GM10266 (cell line): ENCODE results near the gene TIMP1.

Experiments
- DNase-seq: peaks from one replicate; pipeline ENCODE4 v3.0.0; 2012; ENCODE audit errors: extremely low spot score
- TF ChIP-seq, protein P1 (sequence below): IDR thresholded peaks from 2 replicates; pipeline ENCODE4 v1.5.1; 2012; ENCODE audit warnings: mild to moderate bottlenecking, low read depth; ENCODE audit not compliant: control insufficient read depth, insufficient read depth; ENCODE audit errors: missing control alignments

The TIMP1 gene

DNA sequence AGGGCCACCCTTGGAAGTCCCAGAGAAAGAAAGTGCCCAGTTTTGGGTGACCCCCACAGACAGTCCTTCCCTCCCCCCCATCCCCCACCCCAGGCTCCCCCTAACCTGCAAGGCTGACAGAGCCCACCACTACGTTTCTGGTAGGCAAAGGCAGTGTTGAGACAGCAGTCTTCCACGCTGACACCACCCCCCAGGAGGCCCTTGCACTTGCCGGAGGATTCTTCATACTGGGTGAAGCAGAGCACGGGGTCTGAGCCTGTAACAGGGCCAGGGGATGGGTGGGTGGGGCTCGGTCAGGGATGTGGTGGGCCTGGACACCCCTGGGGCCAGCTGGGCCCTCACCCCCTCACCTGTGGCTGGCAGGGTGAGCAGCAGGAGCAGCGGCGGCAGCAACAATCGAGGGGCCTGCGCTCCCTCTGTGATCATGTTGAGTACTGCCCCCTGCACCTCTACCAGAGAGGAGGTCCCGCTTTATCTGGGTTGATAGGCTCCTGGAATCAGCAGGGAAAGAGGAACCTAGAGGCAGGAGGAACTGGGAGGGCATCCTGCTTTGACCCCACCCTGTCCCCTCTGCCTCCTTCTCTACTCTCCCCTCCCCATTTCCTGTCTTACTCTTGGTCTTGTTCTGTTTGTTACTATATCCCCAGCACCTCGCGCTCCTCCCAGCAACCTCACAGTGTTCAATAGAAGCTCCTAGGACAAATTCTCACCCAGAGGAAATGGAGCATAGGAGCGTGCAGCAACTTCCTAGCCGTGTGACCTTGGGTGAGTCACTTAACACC, 47.4 kb downstream of the TIMP1 start, which contains the start of gene CFP:
TSS of gene CFP (minus strand) at position 512 of the 782 bp plus-strand sequence. CDS start at position 426, 86 bp downstream.
- DNase-seq: no peak

DNA sequence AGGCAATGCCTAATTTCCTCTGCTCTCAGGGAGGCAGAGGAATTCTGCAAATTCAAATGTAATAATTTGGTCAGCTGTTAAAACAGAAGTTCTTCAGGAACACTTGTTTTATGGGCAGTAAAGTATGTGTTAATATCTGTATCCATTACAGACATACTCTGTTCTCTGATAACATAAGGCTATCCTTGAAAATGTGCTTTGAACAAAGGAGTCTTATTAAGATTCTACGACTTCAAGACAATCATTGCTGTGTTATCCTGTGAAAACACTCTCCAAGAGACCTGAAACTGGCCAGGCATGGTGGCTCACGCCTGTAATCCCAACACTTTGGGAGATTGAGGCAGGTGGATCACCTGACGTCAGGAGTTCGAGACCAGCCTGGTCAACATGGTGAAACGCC, 49.4 kb downstream of the TIMP1 start:
- TF ChIP-seq, protein P1, sequence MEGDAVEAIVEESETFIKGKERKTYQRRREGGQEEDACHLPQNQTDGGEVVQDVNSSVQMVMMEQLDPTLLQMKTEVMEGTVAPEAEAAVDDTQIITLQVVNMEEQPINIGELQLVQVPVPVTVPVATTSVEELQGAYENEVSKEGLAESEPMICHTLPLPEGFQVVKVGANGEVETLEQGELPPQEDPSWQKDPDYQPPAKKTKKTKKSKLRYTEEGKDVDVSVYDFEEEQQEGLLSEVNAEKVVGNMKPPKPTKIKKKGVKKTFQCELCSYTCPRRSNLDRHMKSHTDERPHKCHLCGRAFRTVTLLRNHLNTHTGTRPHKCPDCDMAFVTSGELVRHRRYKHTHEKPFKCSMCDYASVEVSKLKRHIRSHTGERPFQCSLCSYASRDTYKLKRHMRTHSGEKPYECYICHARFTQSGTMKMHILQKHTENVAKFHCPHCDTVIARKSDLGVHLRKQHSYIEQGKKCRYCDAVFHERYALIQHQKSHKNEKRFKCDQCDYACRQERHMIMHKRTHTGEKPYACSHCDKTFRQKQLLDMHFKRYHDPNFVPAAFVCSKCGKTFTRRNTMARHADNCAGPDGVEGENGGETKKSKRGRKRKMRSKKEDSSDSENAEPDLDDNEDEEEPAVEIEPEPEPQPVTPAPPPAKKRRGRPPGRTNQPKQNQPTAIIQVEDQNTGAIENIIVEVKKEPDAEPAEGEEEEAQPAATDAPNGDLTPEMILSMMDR: no peak
- DNase-seq: no peak

More for the DNA sequence above, 47.4 kb downstream of the TIMP1 start, which contains the start of gene CFP:
- TF ChIP-seq, protein P1: no peak

DNA sequence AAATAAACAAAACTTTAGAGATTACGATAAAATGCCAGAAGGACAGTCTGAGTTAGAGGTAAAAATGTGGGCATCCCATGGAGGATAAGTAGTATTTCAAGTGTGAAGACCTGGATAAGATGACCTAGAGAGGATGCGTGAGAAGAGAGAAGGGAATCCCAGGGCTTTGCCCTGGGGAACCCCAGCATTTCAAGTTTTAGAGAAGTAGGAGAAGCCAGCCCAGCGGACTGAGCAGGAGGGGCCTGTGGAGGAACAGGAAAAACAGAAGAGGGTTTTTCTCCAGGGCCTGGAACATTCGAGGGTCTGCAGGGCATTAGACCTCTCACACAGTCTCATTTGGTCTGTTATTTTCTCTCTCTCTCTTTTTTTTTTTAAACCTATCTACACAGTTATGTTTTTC, 50.4 kb downstream of the TIMP1 start:
- TF ChIP-seq, protein P1: no peak
- DNase-seq: no peak

DNA sequence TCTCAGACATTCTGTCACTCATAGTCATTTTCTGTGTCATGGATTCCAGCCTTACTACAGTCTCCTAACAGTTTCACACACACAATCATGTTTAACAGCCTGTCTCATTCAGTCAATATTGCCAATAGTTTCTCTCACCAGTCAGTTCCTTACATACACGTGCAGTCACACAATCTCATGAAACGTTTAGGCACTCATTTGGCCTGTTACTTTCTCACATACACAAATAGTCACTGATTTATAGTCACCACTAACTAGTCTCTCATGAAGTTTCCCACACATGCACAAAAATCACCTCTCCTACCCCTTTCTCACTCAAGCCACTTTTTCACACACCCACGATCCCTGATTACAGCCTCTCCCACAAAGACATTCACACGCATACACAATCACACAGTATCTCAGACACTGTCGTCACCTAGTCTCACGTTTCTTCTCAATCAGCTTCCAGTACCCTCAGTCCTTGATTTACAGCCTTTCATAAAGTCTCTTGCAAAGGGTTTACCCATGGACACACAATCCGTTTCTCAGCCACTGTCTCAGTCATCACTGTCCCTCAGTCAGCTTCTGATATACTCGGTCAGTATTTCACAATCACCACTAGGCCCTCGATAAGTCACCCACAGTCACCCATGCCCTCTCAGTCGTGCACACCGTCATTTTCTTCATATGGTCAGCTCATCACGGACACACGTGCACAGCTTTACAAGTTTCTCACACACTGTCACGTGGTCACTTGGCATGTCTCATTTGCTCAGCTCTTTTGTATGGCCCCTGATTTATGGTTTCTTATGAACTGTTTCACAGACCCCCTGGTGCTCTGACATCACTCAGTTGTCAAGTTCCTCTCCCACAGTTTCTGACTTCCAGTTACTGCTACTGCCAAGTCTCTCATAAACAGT, 51.7 kb downstream of the TIMP1 start:
- peak; percentile 35 for DNase-seq
- TF ChIP-seq, protein P1: no peak

DNA sequence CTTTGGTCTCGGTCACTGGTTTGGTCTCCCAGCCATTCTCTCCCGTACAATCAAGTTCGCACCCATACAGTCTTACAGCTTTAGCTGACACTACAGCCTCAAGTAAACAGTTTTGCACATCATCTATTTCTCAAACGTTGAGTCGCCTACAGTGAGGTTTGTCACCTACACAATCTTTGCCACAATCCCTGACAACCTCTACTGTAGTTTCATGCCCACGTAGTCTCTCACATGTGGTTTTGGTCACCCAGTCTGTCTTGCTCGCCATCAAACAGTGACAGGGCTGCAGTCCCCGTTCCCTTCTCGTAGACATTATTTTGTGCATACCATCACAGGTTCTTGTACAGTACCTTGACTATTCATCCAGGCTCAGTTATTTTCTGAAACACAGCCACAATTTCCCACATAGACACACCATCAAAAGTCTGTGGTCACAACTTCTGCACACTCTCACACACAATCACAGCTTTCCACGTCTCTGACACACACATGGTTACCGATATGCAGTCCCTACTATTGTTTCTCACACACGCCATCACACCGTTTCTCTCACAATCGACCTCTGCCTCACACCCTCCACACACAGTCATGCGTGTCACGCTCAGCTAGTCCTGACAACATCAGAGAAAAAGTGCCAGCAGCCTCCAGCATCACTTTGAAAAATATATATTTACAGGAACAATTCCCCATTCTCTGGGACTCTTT, 52.8 kb downstream of the TIMP1 start:
- TF ChIP-seq, protein P1: no peak
- DNase-seq: no peak
